ENCODE measurements around the gene EIF4EBP3. TPM values are rescaled to one million over a fixed set of nuclear protein-coding genes. Genes with fewer than 3 reads are reported as not detected.

Gene EIF4EBP3
- total and polyA plus RNA-seq, 2 donors (not counting 1 experiment from before 2014, with no cell fraction given), result 1.8 to 3.0 TPM

DNA sequence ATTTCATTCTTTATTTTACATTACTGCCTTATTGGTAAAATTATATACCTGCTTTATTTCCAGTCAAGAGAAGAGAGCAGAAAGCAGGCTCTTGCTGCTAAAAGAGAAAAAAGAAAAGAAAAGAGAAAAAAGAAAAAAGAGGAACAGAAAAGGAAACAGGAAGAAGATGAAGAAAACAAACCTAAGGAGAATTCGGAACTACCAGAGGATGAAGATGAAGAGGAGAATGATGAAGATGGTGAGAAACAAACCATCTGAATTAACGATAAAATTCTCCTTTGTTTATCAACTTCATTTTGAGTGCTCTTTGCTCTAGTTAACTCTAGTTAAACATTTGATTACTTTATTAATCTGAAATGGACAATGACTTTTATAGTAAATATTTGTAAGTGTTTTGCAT lies 23.5 kb upstream of the EIF4EBP3 start:
- Histone ChIP-seq H2AFZ (ENCODE audit: low read length) (no peak overlapping the region), H3K36me3 (ENCODE audit: control insufficient read depth, insufficient read depth, low read length) (peaks cover 9% of the 10 kb centered on the region), H3K27ac (ENCODE audit: insufficient read depth, low read length) (no peak overlapping the region), H3K9me3 (ENCODE audit: control insufficient read depth, insufficient read depth, low read depth, low read length) (no peaks in the 10 kb centered on the region), H3K79me2 (ENCODE audit: control insufficient read depth, insufficient read depth, low read length) (no peaks in the 10 kb centered on the region), H3K4me3 (replicated peaks in 1 of 4; ENCODE audit: control extremely low read depth in 1 of 4, insufficient read depth in 1 of 4, low read depth in 3 of 4, low read length in 4 of 4) (no peak overlapping the region), H3K4me1 (ENCODE audit: control insufficient read depth, extremely low read depth, insufficient read depth, low read length) (no peaks in the 10 kb centered on the region), H4K20me1 (ENCODE audit: control insufficient read depth, extremely low read depth, insufficient read depth, low read length) (no peaks in the 10 kb centered on the region), H3K4me2 (ENCODE audit: extremely low read depth, insufficient read depth, low read length) (no peak overlapping the region), H3K9ac (ENCODE audit: insufficient read depth, low read length) (no peak overlapping the region), H3K27me3 (ENCODE audit: control insufficient read depth, insufficient read depth, low read length) (no peaks in the 10 kb centered on the region)
- TF ChIP-seq, protein P1, sequence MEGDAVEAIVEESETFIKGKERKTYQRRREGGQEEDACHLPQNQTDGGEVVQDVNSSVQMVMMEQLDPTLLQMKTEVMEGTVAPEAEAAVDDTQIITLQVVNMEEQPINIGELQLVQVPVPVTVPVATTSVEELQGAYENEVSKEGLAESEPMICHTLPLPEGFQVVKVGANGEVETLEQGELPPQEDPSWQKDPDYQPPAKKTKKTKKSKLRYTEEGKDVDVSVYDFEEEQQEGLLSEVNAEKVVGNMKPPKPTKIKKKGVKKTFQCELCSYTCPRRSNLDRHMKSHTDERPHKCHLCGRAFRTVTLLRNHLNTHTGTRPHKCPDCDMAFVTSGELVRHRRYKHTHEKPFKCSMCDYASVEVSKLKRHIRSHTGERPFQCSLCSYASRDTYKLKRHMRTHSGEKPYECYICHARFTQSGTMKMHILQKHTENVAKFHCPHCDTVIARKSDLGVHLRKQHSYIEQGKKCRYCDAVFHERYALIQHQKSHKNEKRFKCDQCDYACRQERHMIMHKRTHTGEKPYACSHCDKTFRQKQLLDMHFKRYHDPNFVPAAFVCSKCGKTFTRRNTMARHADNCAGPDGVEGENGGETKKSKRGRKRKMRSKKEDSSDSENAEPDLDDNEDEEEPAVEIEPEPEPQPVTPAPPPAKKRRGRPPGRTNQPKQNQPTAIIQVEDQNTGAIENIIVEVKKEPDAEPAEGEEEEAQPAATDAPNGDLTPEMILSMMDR (conservative IDR thresholded peaks at IDR 0.05 in 1 of 2, IDR thresholded peaks at IDR 0.05 in 1 of 2; ENCODE audit: low read depth in 1 of 2, low read length in 2 of 2), result no peak
- TF ChIP-seq EZH2 (IDR thresholded peaks at IDR 0.05; ENCODE audit: low read length, missing control alignments), result no peak
- DNase-seq (ENCODE audit: low read depth in 2 of 2), result no peak

DNA sequence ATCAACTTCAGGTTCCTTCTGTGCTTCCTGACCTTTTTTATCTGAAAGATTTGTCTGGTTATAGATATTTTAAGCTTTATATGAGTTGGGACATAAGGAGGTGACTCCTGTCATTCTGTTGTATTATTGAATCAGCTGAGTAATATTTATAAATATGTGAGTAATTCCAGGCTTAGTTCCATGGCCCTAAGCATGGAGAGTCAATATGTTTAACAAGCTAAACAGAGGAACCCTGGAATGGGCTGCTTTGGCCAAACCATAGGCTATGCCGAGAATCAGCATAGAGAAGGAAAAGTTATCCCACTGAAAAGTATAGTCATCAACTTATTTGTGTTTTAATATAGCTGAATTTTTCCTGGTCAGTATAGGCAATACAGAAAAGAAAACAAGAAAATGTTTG lies 7.2 kb upstream of the EIF4EBP3 start:
- Histone ChIP-seq H3K36me3 (ENCODE audit: control insufficient read depth, insufficient read depth, low read length) (peaks cover 5% of the 10 kb centered on the region), H3K4me2 (ENCODE audit: extremely low read depth, insufficient read depth, low read length) (no peak overlapping the region), H4K20me1 (ENCODE audit: control insufficient read depth, extremely low read depth, insufficient read depth, low read length) (no peaks in the 10 kb centered on the region), H2AFZ (ENCODE audit: low read length) (no peak overlapping the region), H3K9me3 (ENCODE audit: control insufficient read depth, insufficient read depth, low read depth, low read length) (no peaks in the 10 kb centered on the region), H3K79me2 (ENCODE audit: control insufficient read depth, insufficient read depth, low read length) (no peaks in the 10 kb centered on the region), H3K4me1 (ENCODE audit: control insufficient read depth, extremely low read depth, insufficient read depth, low read length) (no peaks in the 10 kb centered on the region), H3K27me3 (ENCODE audit: control insufficient read depth, insufficient read depth, low read length) (no peaks in the 10 kb centered on the region), H3K27ac (ENCODE audit: insufficient read depth, low read length) (no peak overlapping the region), H3K4me3 (replicated peaks in 1 of 4; ENCODE audit: control extremely low read depth in 1 of 4, insufficient read depth in 1 of 4, low read depth in 3 of 4, low read length in 4 of 4) (no peak overlapping the region), H3K9ac (ENCODE audit: insufficient read depth, low read length) (no peak overlapping the region)
- TF ChIP-seq, protein P1 (conservative IDR thresholded peaks at IDR 0.05 in 1 of 2, IDR thresholded peaks at IDR 0.05 in 1 of 2; ENCODE audit: low read depth in 1 of 2, low read length in 2 of 2), result no peak
- TF ChIP-seq EZH2 (IDR thresholded peaks at IDR 0.05; ENCODE audit: low read length, missing control alignments), result no peak
- no peak for DNase-seq (ENCODE audit: low read depth in 2 of 2)

DNA sequence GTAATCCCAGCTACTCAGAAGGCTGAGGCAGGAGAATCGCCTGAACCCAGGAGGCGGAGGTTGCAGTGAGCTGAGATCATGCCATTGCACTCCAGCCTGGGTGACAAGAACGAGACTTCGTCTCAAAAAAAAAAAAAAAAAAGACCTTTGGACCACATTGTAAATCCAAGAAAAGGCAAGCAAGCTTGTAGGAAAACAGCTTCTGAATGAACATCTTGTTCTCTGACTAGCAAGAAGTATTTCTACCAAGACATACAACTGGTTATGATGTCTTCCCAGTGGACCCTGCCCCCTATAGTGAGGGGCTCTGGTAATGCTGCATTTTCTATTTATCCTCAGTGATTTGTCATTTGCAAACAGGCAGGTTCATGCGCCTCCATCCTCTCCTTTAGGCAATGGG lies 4.5 kb upstream of the EIF4EBP3 start:
- H3K9me3 ChIP-seq (ENCODE audit: control insufficient read depth, insufficient read depth, low read depth, low read length), result no peaks in the 10 kb centered on the region
- TF ChIP-seq, protein P1 (conservative IDR thresholded peaks at IDR 0.05 in 1 of 2, IDR thresholded peaks at IDR 0.05 in 1 of 2; ENCODE audit: low read depth in 1 of 2, low read length in 2 of 2), result no peak
- TF ChIP-seq EZH2 (IDR thresholded peaks at IDR 0.05; ENCODE audit: low read length, missing control alignments), result no peak

More for the DNA sequence above, 4.5 kb upstream of the EIF4EBP3 start:
- H3K27me3 ChIP-seq (ENCODE audit: control insufficient read depth, insufficient read depth, low read length), result no peaks in the 10 kb centered on the region
- no peaks in the 10 kb centered on the region for H3K79me2 ChIP-seq (ENCODE audit: control insufficient read depth, insufficient read depth, low read length)
- H3K36me3 ChIP-seq (ENCODE audit: control insufficient read depth, insufficient read depth, low read length), result peaks cover 2% of the 10 kb centered on the region
- no peak overlapping the region for H2AFZ ChIP-seq (ENCODE audit: low read length)
- H3K27ac ChIP-seq (ENCODE audit: insufficient read depth, low read length), result no peak overlapping the region
- no peaks in the 10 kb centered on the region for H4K20me1 ChIP-seq (ENCODE audit: control insufficient read depth, extremely low read depth, insufficient read depth, low read length)
- H3K4me2 ChIP-seq (ENCODE audit: extremely low read depth, insufficient read depth, low read length), result no peak overlapping the region
- H3K4me3 ChIP-seq (replicated peaks in 1 of 4; ENCODE audit: control extremely low read depth in 1 of 4, insufficient read depth in 1 of 4, low read depth in 3 of 4, low read length in 4 of 4), result no peak overlapping the region
- peaks cover 8% of the 10 kb centered on the region for H3K4me1 ChIP-seq (ENCODE audit: control insufficient read depth, extremely low read depth, insufficient read depth, low read length)
- DNase-seq (ENCODE audit: low read depth in 2 of 2), result no peak
- no peak overlapping the region for H3K9ac ChIP-seq (ENCODE audit: insufficient read depth, low read length)

Data from fibroblast of lung (primary cell).